GM12872 (cell line): Measurements from ENCODE around the gene CCDC88C.

Source experiments
- TF ChIP-seq, protein P1 (sequence below): IDR thresholded peaks from 3 replicates; pipeline ENCODE4 v1.5.1; 2011; ENCODE audit warnings: low read depth, mild to moderate bottlenecking, low read length, moderate library complexity; ENCODE audit not compliant: insufficient read depth

Gene CCDC88C

GRCh38 chr14:91313154-91313850 is 104.3 kb downstream of the CCDC88C start:
- TF ChIP-seq, protein P1, sequence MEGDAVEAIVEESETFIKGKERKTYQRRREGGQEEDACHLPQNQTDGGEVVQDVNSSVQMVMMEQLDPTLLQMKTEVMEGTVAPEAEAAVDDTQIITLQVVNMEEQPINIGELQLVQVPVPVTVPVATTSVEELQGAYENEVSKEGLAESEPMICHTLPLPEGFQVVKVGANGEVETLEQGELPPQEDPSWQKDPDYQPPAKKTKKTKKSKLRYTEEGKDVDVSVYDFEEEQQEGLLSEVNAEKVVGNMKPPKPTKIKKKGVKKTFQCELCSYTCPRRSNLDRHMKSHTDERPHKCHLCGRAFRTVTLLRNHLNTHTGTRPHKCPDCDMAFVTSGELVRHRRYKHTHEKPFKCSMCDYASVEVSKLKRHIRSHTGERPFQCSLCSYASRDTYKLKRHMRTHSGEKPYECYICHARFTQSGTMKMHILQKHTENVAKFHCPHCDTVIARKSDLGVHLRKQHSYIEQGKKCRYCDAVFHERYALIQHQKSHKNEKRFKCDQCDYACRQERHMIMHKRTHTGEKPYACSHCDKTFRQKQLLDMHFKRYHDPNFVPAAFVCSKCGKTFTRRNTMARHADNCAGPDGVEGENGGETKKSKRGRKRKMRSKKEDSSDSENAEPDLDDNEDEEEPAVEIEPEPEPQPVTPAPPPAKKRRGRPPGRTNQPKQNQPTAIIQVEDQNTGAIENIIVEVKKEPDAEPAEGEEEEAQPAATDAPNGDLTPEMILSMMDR = no peak

DNA sequence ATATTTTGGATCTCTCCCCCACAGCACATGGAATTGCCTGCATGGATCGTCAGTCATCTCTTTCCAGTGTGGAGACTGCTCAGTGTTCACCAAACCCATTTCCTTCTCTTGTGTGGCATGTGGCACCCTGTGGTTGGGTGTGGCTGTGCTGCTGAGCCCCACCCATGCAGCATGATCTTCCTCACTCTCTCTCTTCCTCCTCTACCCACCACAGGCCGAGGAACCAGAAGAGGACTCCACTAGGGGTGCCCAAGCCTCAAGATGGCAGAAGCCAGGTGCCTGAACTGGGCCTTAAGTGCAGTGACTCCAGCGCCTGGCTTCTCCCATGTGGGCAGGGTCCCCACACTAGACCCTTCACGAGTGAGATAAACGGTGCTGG is 106.3 kb downstream of the CCDC88C start:
- TF ChIP-seq, protein P1 = no peak

DNA sequence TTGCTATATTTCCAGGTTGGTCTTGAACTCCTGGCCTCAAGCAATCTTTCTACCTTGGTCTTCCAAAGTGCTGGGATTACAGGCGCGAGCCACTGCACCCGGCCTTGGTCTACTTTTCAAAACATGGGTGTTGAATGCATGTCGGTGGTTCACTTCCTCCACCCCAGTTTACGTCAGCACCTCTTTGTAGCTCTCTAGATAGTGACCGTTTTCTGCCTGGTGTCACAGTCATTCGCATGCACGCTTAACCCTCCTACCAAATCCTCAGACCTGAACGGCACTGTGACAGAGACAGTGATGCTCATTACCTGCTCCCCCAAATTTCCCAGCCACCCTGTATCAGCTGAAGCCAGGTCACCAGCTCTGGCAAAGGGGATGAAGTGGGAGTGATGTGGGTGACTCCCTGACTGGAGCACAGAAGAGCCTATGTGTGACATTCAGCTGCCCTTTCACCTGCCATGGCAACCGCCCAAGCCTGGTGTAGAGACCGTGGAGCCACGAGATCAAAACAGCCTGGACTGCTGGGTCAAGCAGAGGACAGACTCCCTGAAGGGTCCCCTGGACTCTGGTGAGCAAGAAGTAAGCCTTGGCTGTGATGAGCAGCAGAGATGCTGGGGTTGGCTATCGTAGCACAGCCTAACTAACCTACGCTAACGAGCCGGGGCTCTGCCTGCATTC is 106.9 kb downstream of the CCDC88C start:
- TF ChIP-seq, protein P1 = no peak

DNA sequence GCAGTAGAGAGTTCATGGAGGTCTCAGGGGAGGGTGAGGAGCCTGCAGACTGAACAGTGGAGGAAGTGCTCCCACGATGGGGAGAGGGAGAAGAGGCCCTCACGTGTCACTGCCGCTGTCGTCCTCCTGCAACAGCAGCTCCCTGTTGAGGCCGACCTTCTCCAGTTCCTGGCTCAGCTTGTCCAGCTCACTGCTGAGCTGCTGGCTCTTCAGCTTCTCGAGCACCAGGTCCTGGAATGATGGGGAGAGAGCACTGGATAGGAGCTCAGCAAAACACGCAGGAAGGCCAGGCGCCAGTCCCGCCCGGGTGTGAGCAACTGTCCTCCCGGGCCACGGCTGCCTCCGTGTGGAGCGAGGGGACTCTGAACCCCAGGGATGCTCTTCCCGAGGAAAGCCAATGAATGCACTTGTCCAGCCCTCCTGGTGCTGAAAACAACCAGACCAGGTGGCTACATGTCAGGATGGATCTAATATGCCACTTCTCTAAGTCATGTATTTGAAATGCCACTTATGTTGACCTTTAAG is 107.8 kb downstream of the CCDC88C start:
- TF ChIP-seq, protein P1 = no peak

DNA sequence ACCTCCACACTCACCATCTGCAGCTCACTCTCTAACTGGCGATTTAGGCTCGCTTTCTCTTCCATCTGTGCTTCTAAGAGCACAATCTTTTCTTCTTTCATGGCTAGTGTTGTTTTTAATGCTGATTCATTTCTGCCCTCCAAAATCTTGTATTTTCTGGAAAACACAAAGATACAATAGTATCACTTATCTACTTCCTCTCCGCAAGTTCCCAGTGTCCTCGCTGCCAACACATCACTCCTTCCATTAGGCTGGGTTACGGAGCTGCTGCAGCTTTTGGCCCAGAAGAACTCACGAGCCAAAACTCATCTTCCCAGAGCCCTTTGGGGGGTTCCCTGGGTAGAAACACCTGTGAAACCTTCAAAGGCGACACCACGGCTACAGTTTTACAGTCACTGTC is 109.3 kb downstream of the CCDC88C start:
- TF ChIP-seq, protein P1 = no peak

DNA sequence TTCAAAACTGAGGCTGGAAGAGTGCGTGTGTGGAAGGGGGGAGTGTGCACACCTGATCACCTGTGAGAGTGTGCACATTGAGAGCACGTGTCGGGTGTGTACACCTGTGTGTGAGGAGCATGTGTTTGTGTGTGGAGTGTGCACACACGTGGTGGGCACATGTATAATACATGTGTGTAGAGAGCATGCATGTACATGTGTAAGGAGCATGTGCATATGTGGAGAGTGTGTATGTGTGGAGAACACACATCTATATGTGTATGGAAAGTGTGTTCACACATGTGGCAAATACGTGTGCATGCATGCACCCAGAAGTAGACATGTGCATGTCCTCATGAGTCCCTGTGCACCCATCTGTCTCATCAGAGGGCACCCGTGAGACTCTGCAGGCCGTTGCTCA is 110.0 kb downstream of the CCDC88C start:
- TF ChIP-seq, protein P1 = no peak

- TF ChIP-seq, protein P1 = no peak
Measured at GRCh38 chr14:91307046-91307445, 110.6 kb downstream of the CCDC88C start.
